Suppressor macrophage treated with lipopolysaccharide for 4 hours (primary cell): ENCODE measurements around the gene ERBB2.

ENCODE experiments used
- DNase-seq: peaks from one replicate; pipeline ENCODE4 v3.0.0-alpha.2; 2020

ERBB2 gene

DNA sequence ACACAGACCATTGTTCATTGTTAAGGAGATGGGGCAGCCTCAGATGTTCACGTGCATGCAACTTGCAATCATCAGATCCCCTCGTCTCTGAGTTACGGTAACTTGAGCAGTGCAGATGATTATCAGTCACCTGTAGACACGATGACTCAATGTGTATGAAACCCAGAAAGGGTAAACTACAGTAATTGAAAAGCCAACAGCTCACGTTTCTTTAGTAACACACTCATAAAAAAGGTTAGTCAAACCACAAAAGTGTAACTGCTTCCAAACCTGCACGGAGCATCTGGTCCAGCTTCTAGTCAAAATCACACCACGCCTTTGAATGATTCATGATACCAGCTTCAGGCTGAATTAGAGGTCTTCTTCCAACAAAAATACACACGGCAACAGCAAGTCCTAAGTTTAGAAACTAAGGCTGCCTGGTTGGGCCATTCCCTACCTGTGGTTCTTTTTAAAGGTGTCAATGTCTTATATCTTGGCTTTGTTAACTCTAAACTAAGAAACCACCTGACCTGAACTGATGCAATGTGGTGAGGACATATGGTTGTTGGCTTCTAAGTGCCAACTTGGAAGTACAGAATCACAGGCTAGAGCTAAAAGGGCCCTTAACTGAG is 70.2 kb downstream of the ERBB2 start:
- no peak for DNase-seq

DNA sequence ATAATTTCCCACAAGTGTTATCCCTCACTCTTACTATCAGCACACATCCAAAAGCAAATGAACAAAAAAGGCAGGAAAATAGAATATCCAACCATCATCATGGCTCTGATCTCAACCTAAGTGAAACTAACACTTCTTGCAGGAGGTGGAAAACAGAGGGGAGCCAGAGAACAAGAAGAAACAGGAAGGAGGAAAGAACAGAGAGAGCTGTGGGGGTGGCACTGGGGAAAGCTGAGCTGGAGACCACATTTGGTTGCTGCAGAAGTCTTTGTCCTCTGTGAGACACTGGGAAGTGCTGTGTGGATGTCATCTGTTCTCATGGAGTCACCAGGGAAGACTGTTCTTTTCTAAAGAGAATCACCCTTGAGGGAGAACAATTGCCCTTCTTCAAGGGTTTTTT is 72.6 kb downstream of the ERBB2 start:
- no peak for DNase-seq

DNA sequence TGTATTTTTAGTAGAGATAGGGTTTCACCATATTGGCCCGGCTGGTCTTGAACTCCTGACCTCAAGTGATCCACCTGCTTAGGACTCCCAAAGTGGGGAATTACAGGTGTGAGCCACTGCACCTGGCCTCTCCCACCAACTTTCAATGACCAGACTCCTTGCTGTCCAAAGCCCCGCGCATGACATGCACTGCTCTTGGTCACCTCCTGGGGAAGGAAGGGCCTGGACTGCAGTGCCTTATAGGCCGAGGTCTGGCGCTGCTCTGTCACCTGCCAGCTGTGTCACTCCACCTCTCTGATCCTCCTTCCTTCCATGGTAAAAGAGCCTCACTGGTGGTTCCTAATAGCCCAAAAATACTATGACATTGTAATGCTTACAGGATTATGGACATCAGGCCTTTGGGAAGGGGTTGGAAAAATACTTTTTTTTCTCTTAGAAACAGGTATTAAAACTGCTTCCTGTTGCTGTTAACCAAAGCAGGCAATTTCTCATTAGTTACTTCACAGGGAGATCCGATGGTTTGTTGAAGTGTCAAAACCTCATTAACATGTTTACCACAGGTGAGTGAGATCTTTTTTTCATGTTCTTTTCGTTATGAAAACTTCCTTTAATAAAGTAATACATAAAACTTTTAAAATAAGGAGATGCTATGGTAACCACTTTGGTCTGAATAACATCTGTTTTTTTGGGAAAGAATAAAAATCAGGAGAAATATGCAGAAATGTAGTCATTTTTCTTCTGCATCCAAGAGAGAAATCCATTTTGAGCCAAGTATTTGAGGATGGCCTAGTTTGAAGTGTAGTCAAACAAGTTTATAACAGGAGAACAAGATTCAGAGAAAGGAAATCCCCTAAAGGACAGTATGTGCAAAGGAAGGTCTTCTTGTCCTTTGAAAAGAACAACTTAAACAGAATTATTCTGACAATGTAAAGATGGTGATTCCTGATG is 73.4 kb downstream of the ERBB2 start:
- DNase-seq = no peak

DNA sequence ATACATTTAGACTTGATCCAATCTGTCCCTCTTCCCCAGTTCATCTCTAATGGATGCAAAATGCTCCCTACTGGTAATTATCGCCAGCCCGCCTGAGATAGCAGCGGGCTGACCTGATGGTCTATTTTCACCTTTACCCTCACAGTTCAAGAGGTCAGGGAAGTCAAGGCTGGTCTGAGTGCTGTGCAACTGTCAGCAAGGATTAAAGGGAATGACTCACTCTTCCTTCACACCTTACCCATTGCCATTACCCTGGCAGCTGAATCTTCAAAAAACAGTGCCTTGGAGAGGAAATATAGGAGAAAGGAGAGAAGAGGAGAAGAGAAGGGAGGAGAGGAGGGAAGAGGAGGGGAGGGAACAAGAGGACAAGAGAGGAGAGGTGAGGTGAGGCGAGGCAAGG is 74.2 kb downstream of the ERBB2 start:
- DNase-seq = no peak

GRCh38 chr17:39775031-39775430 is 75.2 kb downstream of the ERBB2 start:
- no peak for DNase-seq

GRCh38 chr17:39776252-39776651 is 76.4 kb downstream of the ERBB2 start:
- DNase-seq = no peak

DNA sequence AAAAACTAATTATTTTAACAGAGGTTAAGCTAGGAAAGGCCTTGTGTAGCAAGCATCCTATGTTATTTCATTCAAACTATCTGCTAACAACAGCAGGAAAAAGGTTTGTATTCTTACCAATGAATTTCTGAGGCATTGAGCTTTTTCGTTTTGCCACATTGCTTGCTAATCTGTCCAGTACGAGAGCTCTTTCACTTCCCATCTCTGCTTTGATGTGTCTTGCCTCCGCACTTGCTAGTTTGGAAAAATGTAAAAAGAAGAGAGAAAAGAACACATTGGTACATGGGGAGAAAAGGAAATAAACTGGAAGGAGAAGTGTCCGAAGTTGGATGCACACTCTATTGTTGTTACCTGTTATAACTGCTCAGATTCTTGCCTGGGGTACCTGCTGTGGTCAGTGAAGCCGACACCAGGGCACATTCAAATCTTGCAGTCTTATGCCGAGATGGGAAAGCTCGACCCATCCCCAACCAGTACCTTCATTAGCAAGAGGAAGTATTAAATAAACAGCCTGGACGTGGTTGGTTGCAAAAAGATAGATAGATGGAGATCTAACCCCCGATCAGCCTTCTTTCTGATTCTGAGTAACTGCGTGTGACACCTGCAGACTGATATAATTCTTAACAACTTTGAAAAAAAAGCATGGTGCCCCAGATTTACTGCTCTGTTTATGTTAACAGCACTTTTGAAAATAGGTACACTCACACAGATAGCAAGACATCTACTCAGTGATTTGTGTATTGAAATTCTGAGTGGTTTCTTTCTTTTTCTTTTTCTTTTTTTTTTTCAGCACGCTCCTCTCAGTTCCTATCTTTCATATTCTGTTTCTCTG is 77.9 kb downstream of the ERBB2 start:
- no peak for DNase-seq
